Breast epithelium (tissue), 3 donors: ENCODE results near the gene CPNE2.

Source experiments
- CTCF ChIP-seq, 3 donors: fragments of 450-650 bp; IDR thresholded peaks; one replicate each; pipeline ENCODE4 v1.5.1; 2016 to 2017; ENCODE audit warnings: antibody characterized with exemption in 3 of 3, mild to moderate bottlenecking in 3 of 3, moderate library complexity in 3 of 3
- POLR2A ChIP-seq: fragments of 450-650 bp; IDR thresholded peaks from one replicate; pipeline ENCODE4 v1.6.1; 2016; ENCODE audit warnings: antibody characterized with exemption, mild to moderate bottlenecking, moderate library complexity

GRCh38 chr16:57081744-57082143 lies 10.6 kb upstream of the CPNE2 start:
- TF ChIP-seq CTCF (IDR thresholded peaks at IDR 0.05) (no peak), POLR2A (no peak)
